HG03520 (cell line): Measurements from ENCODE around the gene C1QTNF9B.
"Not testable (repeated sequence)": the region's sequence is repeated elsewhere in the genome, so short reads cannot be mapped to it uniquely, and the experiment has no call there.

ENCODE experiments used
- ATAC-seq: cut with Tn5 transposase; IDR thresholded peaks from one replicate; pipeline ENCODE4 v1.9.1; 2021; ENCODE audit warnings: mild to moderate bottlenecking, moderate library complexity; ENCODE audit not compliant: unreplicated experiment

Gene C1QTNF9B

GRCh38 chr13:23897452-23897919 lies at the start of gene C1QTNF9B:
C1QTNF9B (minus strand) TSS chr13:23897502.
- ATAC-seq, result not testable (repeated sequence)

- ATAC-seq, result no peak
These were observed 49.6 kb upstream of the C1QTNF9B start for GRCh38 chr13:23946900-23947299.

GRCh38 chr13:23946067-23946466 lies 48.8 kb upstream of the C1QTNF9B start:
- ATAC-seq, result no peak

- ATAC-seq, result no peak
These were observed 48.3 kb upstream of the C1QTNF9B start for GRCh38 chr13:23945612-23946011.

- no peak for ATAC-seq
These were observed 43.9 kb upstream of the C1QTNF9B start for GRCh38 chr13:23941211-23941610.

GRCh38 chr13:23939666-23940065 lies 42.4 kb upstream of the C1QTNF9B start:
- not testable (repeated sequence) for ATAC-seq

GRCh38 chr13:23934520-23934919 lies 37.2 kb upstream of the C1QTNF9B start:
- ATAC-seq, result no peak

- no peak for ATAC-seq
These were observed 31.7 kb upstream of the C1QTNF9B start for GRCh38 chr13:23928985-23929384.

- no peak for ATAC-seq
These were observed 25.7 kb upstream of the C1QTNF9B start for GRCh38 chr13:23923031-23923430.

GRCh38 chr13:23922005-23922932 lies 25.0 kb upstream of the C1QTNF9B start:
- no peak for ATAC-seq

GRCh38 chr13:23921451-23921888 lies 24.2 kb upstream of the C1QTNF9B start:
- no peak for ATAC-seq

GRCh38 chr13:23919006-23919405 lies 21.7 kb upstream of the C1QTNF9B start:
- no peak for ATAC-seq

- no peak for ATAC-seq
These were observed 20.9 kb upstream of the C1QTNF9B start for GRCh38 chr13:23918208-23918607.

- ATAC-seq, result no peak
These were observed 18.0 kb upstream of the C1QTNF9B start for GRCh38 chr13:23915308-23915707.

GRCh38 chr13:23912469-23912868 lies 15.2 kb upstream of the C1QTNF9B start:
- no peak for ATAC-seq

GRCh38 chr13:23909606-23910005 lies 12.3 kb upstream of the C1QTNF9B start:
- no peak for ATAC-seq

- no peak for ATAC-seq
These were observed 8.5 kb upstream of the C1QTNF9B start for GRCh38 chr13:23905766-23906165.

GRCh38 chr13:23903906-23904280 lies 6.6 kb upstream of the C1QTNF9B start:
- ATAC-seq, result no peak

GRCh38 chr13:23902975-23903905 lies 5.9 kb upstream of the C1QTNF9B start:
- ATAC-seq, result no peak

- ATAC-seq, result no peak
These were observed 4.1 kb upstream of the C1QTNF9B start for GRCh38 chr13:23901365-23901764.

GRCh38 chr13:23899555-23899954 lies 2.3 kb upstream of the C1QTNF9B start:
- no peak for ATAC-seq
